ENCODE results near the gene AP1M2.

Gene AP1M2

GRCh38 chr19:10602330-10603083, 15.4 kb upstream of the AP1M2 start (continued):
- TF ChIP-seq ZNF610 (tag by site-specific recombination; IDR thresholded peaks at IDR 0.05; ENCODE audit: borderline replicate concordance), result 0 out of 2 replicates have a peak, but pooled peaks have one; percentile 33
- TF ChIP-seq ZNF398 (tag by site-specific recombination; IDR thresholded peaks at IDR 0.05), result peak; percentile 58
- TF ChIP-seq EGR2 (tag by site-specific recombination; IDR thresholded peaks at IDR 0.05; ENCODE audit: low read depth), result peak; percentile 54
- peak; percentile 66 for TF ChIP-seq ZIC2 (tag by site-specific recombination; IDR thresholded peaks at IDR 0.05)
- 0 out of 2 replicates have a peak, but pooled peaks have one; percentile 10 for TF ChIP-seq ZNF843 (tag by site-specific recombination; IDR thresholded peaks at IDR 0.05)
- TF ChIP-seq ZNF221 (tag by site-specific recombination; IDR thresholded peaks at IDR 0.05; ENCODE audit: borderline replicate concordance), result no peak
- TF ChIP-seq ZNF629 (tag by site-specific recombination; IDR thresholded peaks at IDR 0.05), result no peak; the same call in 1 of the 2 replicates
- TF ChIP-seq ZNF280D (tag by site-specific recombination; IDR thresholded peaks at IDR 0.05), result no peak
- TF ChIP-seq INSM2 (tag by site-specific recombination; IDR thresholded peaks at IDR 0.05), result peak; percentile 22; the same call in 1 of the 2 replicates
- TF ChIP-seq ZSCAN5A (tag by site-specific recombination; IDR thresholded peaks at IDR 0.05), result 0 out of 2 replicates have a peak, but pooled peaks have one; percentile 36
- TF ChIP-seq KLF1 (tag by site-specific recombination; IDR thresholded peaks at IDR 0.05), result peak; percentile 34
- peak; percentile 31; the same call in 1 of the 2 replicates for TF ChIP-seq KLF10 (tag by site-specific recombination; IDR thresholded peaks at IDR 0.05)

- Histone ChIP-seq H3K4me3 (ENCODE audit: low read depth, low read length) (no peak overlapping the region), H3K4me1 (ENCODE audit: control insufficient read depth, insufficient read depth, low read length) (no peaks in the 10 kb centered on the region), H3K9me3 (ENCODE audit: control insufficient read depth, insufficient read depth, low read depth, low read length) (no peaks in the 10 kb centered on the region), H3K36me3 (ENCODE audit: control insufficient read depth in 2 of 2, insufficient read depth in 1 of 2, low read length in 2 of 2) (no peaks in the 10 kb centered on the region), H3K27ac (ENCODE audit: extremely low read depth, low read depth, low read length) (no peak overlapping the region)
- TF ChIP-seq GLIS1 (tag by site-specific recombination; IDR thresholded peaks at IDR 0.05) (no peak), MZF1 (tag by site-specific recombination; IDR thresholded peaks at IDR 0.05; ENCODE audit: borderline replicate concordance) (no peak), ZNF211 (tag by site-specific recombination; IDR thresholded peaks at IDR 0.05; ENCODE audit: low read depth) (no peak), ZNF555 (tag by site-specific recombination; conservative IDR thresholded peaks at IDR 0.05) (no peak), ATF2 (tag by site-specific recombination; IDR thresholded peaks at IDR 0.05; ENCODE audit: low read depth) (no peak), ZNF24 (tag by site-specific recombination; IDR thresholded peaks at IDR 0.05) (peak; percentile 73; the same call in 1 of the 2 replicates)
- CTCF ChIA-PET, result interaction anchor here (0.6 to 1.6 kb wide), 4 partner anchors 22 to 503 kb away, joined by 3 to 5 read pairs (median 3); no protein-coding TSS in a partner anchor
- POLR2A ChIA-PET, result interaction anchor here (1.0 to 1.3 kb wide), 2 partner anchors 17 to 23 kb away, joined by 3 to 7 read pairs; partner anchors contain the start of gene SLC44A2
Observed at GRCh38 chr19:10601999-10602329, 14.9 kb upstream of the AP1M2 start.
